GM23338 (cell line): ENCODE data around the gene ROR1. TPM values are rescaled to one million over a fixed set of nuclear protein-coding genes. Genes with fewer than 3 reads are reported as not detected.

Source experiments
- ATAC-seq: fragments of 200-7000 bp; cut with Tn5 transposase; 3 replicates; pipeline ENCODE4 v1.9.1; 2020
- DNase-seq: peaks from one replicate; pipeline ENCODE4 v3.0.0-alpha.2; 2015; ENCODE audit warnings: low spot score
- H2AFZ ChIP-seq: fragments of 200-600 bp; sonication (generic); 2 replicates; pipeline ENCODE4 v1.8.0; 2016; ENCODE audit warnings: antibody characterized with exemption, mild to moderate bottlenecking, moderate library complexity
- H3F3A ChIP-seq: fragments of 200-600 bp; sonication (generic); replicated peaks from 2 replicates; pipeline ENCODE4 v1.8.0; 2017; ENCODE audit warnings: antibody characterized with exemption, mixed run types, low read depth
- H3K27ac ChIP-seq: fragments of 200-600 bp; sonication (generic); 2 replicates; pipeline ENCODE4 v1.6.1; 2016; ENCODE audit warnings: low read depth
- H3K27me3 ChIP-seq: fragments of 200-600 bp; sonication (generic); 2 replicates; pipeline ENCODE4 v1.8.0; 2016; ENCODE audit warnings: mild to moderate bottlenecking, mixed run types, moderate library complexity; ENCODE audit not compliant: insufficient read depth
- H3K36me3 ChIP-seq: fragments of 200-600 bp; sonication (generic); 2 replicates; pipeline ENCODE4 v1.8.0; 2016; ENCODE audit warnings: mild to moderate bottlenecking; ENCODE audit not compliant: insufficient read depth
- H3K4me1 ChIP-seq: fragments of 200-600 bp; sonication (generic); 2 replicates; pipeline ENCODE4 v1.8.0; 2016; ENCODE audit warnings: mild to moderate bottlenecking, moderate library complexity; ENCODE audit not compliant: insufficient read depth
- H3K4me2 ChIP-seq: fragments of 200-600 bp; sonication (generic); 2 replicates; pipeline ENCODE4 v1.7.1; 2017; ENCODE audit warnings: mixed run types
- H3K4me3 ChIP-seq: fragments of 200-600 bp; sonication (generic); 2 replicates; pipeline ENCODE4 v1.6.1; 2016; ENCODE audit warnings: mixed run types
- H3K79me2 ChIP-seq: fragments of 200-600 bp; sonication (generic); replicated peaks from 2 replicates; pipeline ENCODE4 v1.8.0; 2017; ENCODE audit warnings: mild to moderate bottlenecking; ENCODE audit not compliant: insufficient read depth
- H3K9me2 ChIP-seq: fragments of 200-600 bp; sonication (generic); 2 replicates; pipeline ENCODE4 v1.8.0; 2017; ENCODE audit not compliant: insufficient read depth
- H4K20me1 ChIP-seq: fragments of 200-600 bp; sonication (generic); replicated peaks from 2 replicates; pipeline ENCODE4 v1.8.0; 2017; ENCODE audit warnings: mild to moderate bottlenecking; ENCODE audit not compliant: insufficient read depth
- H3K27ac Mint-ChIP-seq: 2 replicates; pipeline ENCODE4 v1.8.0; 2020; ENCODE audit warnings: inconsistent platforms, mild to moderate bottlenecking, moderate library complexity, mixed read lengths
- H3K27me3 Mint-ChIP-seq: 3 replicates; pipeline ENCODE4 v1.8.0; 2022; ENCODE audit warnings: low read depth, mild to moderate bottlenecking, moderate library complexity, mixed read lengths, inconsistent platforms; ENCODE audit not compliant: insufficient read depth, poor library complexity
- H3K36me3 Mint-ChIP-seq: 3 replicates; pipeline ENCODE4 v1.8.0; 2021; ENCODE audit warnings: low read depth, mild to moderate bottlenecking, inconsistent platforms, moderate library complexity, mixed read lengths
- H3K4me1 Mint-ChIP-seq: 3 replicates; pipeline ENCODE4 v1.8.0; 2020; ENCODE audit warnings: mild to moderate bottlenecking, inconsistent platforms, mixed read lengths
- H3K4me3 Mint-ChIP-seq: 3 replicates; pipeline ENCODE4 v1.8.0; 2021; ENCODE audit warnings: moderate library complexity, mild to moderate bottlenecking, inconsistent platforms, mixed read lengths
- H3K9me3 Mint-ChIP-seq: 3 replicates; pipeline ENCODE4 v1.8.0; 2020; ENCODE audit warnings: moderate library complexity, mild to moderate bottlenecking, inconsistent platforms, mixed read lengths
- CTCF ChIP-seq, 2 experiments: fragments of 200-600 bp in 1 of 2; sonication (generic) in 1 of 2; conservative IDR thresholded peaks; 2 replicates each; pipeline versions ENCODE4 v1.5.1 to v1.6.1; 2016 to 2017; ENCODE audit warnings: antibody characterized with exemption in 2 of 2, low read depth in 2 of 2, mild to moderate bottlenecking in 2 of 2, moderate library complexity in 1 of 2
- ETS1 ChIP-seq: IDR thresholded peaks from 2 replicates; pipeline ENCODE4 v1.6.1; 2016; ENCODE audit warnings: antibody characterized with exemption
- EZH2phosphoT487 ChIP-seq: fragments of 200-600 bp; sonication (generic); IDR thresholded peaks from one replicate; pipeline ENCODE4 v1.8.1; 2018; ENCODE audit warnings: antibody characterized with exemption; ENCODE audit not compliant: unreplicated experiment
- JUNB ChIP-seq: IDR thresholded peaks from one replicate; pipeline ENCODE4 v1.6.1; 2016; ENCODE audit warnings: antibody characterized with exemption; ENCODE audit not compliant: unreplicated experiment
- NANOG ChIP-seq: IDR thresholded peaks from 2 replicates; pipeline ENCODE4 v1.6.1; 2016; ENCODE audit warnings: antibody characterized with exemption, borderline replicate concordance
- POLR2AphosphoS5 ChIP-seq: IDR thresholded peaks from 2 replicates; pipeline ENCODE4 v1.6.1; 2016; ENCODE audit warnings: antibody characterized with exemption, low read depth
- STAT1 ChIP-seq: IDR thresholded peaks from one replicate; pipeline ENCODE4 v1.6.1; 2016; ENCODE audit warnings: antibody characterized with exemption; ENCODE audit not compliant: unreplicated experiment
- ZNF114 ChIP-seq: fragments of 250-450 bp; sonication (Bioruptor Pico); IDR thresholded peaks from 2 replicates; pipeline ENCODE4 v1.5.0; 2020; ENCODE audit warnings: mild to moderate bottlenecking, moderate library complexity
- ZNF331 ChIP-seq: fragments of 250-450 bp; sonication (Bioruptor Pico); IDR thresholded peaks from 2 replicates; pipeline ENCODE4 v1.5.0; 2020; ENCODE audit warnings: low read depth, mild to moderate bottlenecking, moderate library complexity
- ZNF462 ChIP-seq: fragments of 250-450 bp; sonication (Bioruptor Pico); IDR thresholded peaks from 2 replicates; pipeline ENCODE4 v1.5.0; 2020; ENCODE audit warnings: mild to moderate bottlenecking, moderate library complexity
- polyA plus RNA-seq: library from polyadenylated mRNA; unstranded; fragments of >200 nt; fragmentation: Nextera tagmentation; extraction: Ambion mirVana; gene quantifications from 2 replicates; pipeline ENCODE4 v1.2.1, GENCODE V29; 2016
- total RNA-seq: library from RNA; depleted of rRNA; stranded (reverse); fragments of >200 nt; shearing (Covaris generic); gene quantifications from 2 replicates; pipeline ENCODE4 v1.2.3, GENCODE V29; 2014

Gene ROR1
- total and polyA plus RNA-seq, 2 experiments from 2014 or later = 59.7 to 96.0 TPM

GRCh38 chr1:63894627-63895265 lies 120.9 kb downstream of the ROR1 start (continued):
- no peak for TF ChIP-seq ZNF462 (CRISPR knock-in tag)
- TF ChIP-seq POLR2AphosphoS5 = no peak
- no peak for TF ChIP-seq ZNF331 (CRISPR knock-in tag)
- no peak for TF ChIP-seq NANOG

GRCh38 chr1:63896755-63897154 lies 122.9 kb downstream of the ROR1 start:
- ATAC-seq = no peak
- Mint-ChIP-seq H3K36me3 (no peaks in the 10 kb centered on the region), H3K27me3 (peaks cover 5% of the 10 kb centered on the region), H3K4me3 (no peak overlapping the region), H3K4me1 (peaks cover 43% of the 10 kb centered on the region), H3K9me3 (no peaks in the 10 kb centered on the region), H3K27ac (no peak overlapping the region)
- peaks cover 27% of the 10 kb centered on the region; the same call in 1 of the 2 replicates for H3K4me1 ChIP-seq
- H3K4me2 ChIP-seq = no peak overlapping the region
- H3K79me2 ChIP-seq = peaks cover 99% of the 10 kb centered on the region
- DNase-seq = no peak
- H4K20me1 ChIP-seq = peaks cover 13% of the 10 kb centered on the region
- TF ChIP-seq EZH2phosphoT487 = no peak
- no peak for TF ChIP-seq ZNF114 (CRISPR knock-in tag)
- no peak for TF ChIP-seq NANOG
- no peak for TF ChIP-seq STAT1
- no peak for TF ChIP-seq ZNF331 (CRISPR knock-in tag)
- no peak for TF ChIP-seq CTCF (conservative IDR thresholded peaks at IDR 0.05; ENCODE audit: low read depth in 2 of 2)
- TF ChIP-seq POLR2AphosphoS5 = no peak
- no peak for TF ChIP-seq JUNB
- no peak for TF ChIP-seq ETS1
- H3K36me3 ChIP-seq = no peaks in the 10 kb centered on the region
- no peak overlapping the region for H3K4me3 ChIP-seq
- no peaks in the 10 kb centered on the region for H3K9me2 ChIP-seq
- H3F3A ChIP-seq = no peaks in the 10 kb centered on the region
- no peak overlapping the region for H3K27ac ChIP-seq
- H2AFZ ChIP-seq = no peak overlapping the region
- no peaks in the 10 kb centered on the region for H3K27me3 ChIP-seq
